ENCODE data around the gene GPR62.

DNA sequence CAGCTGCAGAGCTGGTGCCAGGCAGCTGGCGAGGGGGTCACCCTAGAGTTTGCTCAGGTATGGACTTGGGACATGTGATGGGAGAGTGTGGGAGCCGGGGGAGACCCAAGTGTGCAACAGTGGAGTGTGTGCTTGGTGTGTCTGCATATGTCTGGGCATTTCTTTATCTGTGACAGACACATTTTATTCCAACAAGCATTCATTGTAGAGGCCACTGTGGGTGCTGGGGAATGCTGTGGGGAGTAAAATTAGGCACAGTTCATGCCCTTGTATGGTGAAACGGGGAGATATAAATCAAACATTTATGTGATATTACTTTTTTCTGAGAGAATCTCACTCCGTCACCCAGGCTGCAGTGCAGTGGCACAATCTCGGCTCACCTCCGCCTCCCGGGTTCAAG, 32.4 kb downstream of the GPR62 start:
- TF ChIP-seq, protein P1, sequence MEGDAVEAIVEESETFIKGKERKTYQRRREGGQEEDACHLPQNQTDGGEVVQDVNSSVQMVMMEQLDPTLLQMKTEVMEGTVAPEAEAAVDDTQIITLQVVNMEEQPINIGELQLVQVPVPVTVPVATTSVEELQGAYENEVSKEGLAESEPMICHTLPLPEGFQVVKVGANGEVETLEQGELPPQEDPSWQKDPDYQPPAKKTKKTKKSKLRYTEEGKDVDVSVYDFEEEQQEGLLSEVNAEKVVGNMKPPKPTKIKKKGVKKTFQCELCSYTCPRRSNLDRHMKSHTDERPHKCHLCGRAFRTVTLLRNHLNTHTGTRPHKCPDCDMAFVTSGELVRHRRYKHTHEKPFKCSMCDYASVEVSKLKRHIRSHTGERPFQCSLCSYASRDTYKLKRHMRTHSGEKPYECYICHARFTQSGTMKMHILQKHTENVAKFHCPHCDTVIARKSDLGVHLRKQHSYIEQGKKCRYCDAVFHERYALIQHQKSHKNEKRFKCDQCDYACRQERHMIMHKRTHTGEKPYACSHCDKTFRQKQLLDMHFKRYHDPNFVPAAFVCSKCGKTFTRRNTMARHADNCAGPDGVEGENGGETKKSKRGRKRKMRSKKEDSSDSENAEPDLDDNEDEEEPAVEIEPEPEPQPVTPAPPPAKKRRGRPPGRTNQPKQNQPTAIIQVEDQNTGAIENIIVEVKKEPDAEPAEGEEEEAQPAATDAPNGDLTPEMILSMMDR (IDR thresholded peaks at IDR 0.05), result no peak
- TF ChIP-seq POLR2A (IDR thresholded peaks at IDR 0.05), result no peak
